Activated CD4-positive, CD25-positive, alpha-beta regulatory T cell treated with anti-CD3 and anti-CD28 coated beads, Interleukin-2, amount 50 U/mL, for 72 hours (primary cell): ENCODE measurements around the gene MUL1.

Experiments
- DNase-seq: peaks from one replicate; pipeline ENCODE4 v3.0.0; 2021

MUL1 gene

DNA sequence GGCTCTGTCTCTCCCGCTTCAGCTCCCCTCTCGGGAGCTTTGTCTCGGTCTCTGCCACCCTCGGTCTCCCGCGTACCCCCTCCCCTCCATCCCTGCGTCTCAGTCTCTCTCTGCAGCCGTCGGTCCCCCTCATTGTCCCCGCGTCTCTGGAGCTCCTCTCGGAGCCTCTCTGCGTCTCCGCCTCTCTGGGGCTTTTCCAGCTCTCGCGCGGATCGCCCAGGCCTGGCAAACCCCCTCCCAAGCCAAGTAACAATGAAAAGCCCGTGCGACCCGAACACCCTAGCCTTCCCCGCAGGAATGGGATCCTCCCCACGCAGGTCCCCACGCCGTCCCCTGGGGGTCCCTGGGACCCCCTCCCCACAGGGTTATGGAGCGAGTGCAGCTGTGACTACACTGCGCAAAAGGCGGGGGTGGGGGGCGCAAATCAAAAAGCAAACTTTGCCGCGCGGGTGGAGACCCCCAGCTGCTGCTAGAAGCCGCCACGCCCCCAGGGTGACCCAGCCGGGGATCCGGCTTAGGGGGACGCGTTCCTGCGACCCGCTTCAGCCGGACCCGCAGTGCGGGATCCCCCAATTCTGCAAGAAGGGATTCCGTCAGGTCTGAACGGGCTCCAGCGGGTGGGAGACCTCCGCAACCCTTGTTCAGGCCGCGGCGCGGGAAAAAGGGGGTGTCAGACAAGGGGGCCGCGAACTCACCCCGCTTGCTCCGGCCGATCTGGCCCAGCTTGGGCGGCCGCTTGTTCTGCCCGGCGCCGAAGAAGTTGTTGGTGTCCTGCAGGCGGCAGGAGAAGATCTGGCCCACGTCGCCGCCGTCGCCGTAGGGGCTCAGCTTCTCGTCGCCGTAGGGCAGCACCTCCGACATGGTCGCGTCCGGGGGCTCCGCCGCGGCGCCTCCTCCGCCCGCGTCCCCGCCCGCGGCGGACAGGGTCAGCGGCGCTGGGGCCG, 23.2 kb downstream of the MUL1 start:
- no peak for DNase-seq

DNA sequence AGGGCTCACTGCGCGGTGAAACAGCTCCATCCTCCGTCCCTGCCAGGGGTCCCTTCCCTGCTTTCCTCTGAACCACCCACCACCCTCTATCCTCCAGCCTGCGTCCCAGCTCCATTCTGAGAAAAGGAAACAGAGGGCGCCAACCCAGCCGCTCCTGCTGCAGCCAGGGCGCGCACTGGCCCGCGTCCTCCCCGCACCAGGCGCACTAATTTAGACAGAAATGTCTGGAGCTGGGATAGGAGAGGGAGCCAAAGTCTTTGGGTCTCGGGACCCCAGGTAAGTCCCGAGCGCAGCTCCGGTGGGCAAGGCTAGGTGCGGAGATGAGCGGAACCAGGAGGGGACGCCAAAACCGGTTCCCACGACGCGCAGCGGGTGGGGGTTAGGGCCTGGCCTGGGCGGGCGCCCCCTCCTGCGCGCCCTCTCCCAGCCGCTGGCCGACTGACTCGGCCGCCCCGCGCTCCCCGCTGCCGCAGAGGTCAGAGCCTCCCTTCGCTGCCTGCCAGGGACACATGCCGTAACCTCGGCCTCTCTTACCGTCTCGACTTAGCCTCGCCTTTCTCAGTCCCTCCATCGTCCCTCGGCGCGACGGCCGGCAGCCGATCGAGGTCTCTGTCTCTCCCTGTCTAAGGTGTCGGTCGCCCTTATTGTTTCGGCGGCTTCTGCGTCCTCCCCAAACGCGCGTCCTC, 24.0 kb downstream of the MUL1 start:
- no peak for DNase-seq

DNA sequence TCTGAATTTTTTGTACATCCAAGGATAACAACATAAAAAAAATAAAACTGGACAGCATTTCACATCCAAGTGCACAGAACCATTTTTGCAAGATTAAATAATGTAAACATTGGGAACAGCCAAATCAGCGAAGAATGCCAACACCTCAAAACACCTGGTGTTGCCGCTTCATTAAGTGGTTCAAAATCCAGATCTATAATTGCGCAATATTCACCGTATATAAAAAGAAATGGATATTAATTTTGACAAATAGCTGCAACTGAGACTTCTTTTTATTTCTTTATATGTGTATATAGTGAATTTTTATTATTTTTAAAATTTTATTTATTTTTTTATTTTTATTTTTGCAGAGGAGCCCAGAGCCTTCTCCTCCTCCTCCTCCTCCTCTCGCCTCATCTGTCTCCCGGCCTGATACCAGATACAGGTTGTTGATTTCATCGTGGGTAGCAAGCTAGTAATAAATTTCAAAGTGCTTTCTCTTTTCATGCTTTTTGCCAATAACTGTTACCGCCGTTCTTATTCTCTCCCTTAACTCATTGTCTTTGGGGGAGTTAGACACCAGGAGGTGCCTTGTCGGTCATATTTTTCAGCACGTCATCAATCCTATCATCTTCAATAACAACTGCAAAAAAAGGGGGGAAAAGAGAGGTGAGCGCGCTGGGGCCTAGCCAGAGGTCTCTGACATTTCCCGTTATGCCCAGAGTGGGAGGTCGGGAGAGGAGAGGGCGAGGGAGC, 24.7 kb downstream of the MUL1 start:
- no peak for DNase-seq

DNA sequence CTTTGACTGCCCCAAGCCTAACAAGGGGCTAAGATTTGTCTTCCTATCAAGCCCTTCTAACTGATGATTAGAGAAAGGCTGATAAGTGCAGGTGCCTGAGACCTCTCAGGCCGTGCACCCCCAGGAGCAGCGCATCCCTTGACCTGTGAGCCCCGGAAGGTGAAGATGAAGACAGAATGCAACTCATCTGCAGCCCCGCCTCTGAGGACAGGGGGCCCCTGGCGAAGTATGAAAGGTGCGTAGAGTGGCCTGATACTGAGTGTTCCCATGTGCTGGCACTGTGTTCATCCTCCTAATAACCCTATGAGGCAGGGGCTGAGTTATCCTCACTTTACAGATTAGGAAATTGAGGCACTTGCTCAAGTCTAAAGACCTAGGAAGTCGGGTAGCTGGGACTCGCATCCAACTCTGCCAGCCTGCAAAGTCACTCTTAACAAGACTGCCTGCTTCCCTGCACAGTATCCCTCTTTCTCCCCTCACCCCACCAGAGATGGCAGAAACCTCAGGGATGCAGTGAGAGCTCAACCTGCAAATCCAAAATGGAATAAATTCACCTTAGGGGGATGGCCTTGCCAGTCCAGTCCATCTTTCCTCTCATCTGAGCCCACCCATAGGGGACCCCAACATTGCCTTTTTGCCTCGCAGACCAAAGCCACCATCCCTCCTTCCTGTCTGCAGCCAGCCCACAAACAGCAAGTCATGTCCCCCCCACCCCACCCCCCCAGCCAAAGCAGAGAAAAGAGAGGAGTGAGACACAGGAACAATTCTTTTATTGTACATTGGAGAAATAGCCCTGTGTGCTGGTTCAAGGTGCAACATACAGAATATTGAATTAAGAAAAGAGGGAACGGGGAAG, 26.1 kb downstream of the MUL1 start:
- DNase-seq = no peak

DNA sequence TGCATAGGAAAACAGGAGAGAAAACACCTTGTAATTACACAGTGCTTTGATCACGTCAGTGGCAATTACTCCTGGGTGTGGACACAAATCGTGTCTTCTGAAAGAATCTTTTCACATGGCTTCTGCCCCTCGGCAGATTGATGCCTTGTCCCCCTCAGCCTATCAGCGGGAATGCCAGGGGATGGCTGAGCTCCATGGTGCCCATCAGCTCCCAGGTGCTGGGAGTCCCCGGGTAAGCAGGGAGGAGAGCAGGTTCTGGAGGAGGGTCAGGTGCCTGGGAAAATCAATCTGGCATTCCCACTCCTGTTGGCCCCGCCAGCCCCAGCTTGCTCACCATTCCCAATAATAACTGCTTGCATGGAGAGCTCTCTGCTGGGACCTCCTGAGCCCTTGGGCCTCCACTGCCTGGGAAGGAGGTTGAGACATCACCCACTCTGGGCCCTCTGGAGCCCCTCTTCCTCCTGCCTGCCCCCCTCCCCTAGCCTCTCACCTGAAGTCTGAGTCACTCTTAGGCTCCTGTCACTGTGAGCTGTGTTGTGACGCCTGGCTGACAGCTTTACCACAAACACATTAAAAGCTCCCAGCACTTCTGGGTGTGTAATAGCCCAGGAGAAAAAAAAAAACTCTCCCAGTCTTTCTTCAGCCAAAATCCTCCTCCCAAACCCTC, 26.9 kb downstream of the MUL1 start:
- no peak for DNase-seq

DNA sequence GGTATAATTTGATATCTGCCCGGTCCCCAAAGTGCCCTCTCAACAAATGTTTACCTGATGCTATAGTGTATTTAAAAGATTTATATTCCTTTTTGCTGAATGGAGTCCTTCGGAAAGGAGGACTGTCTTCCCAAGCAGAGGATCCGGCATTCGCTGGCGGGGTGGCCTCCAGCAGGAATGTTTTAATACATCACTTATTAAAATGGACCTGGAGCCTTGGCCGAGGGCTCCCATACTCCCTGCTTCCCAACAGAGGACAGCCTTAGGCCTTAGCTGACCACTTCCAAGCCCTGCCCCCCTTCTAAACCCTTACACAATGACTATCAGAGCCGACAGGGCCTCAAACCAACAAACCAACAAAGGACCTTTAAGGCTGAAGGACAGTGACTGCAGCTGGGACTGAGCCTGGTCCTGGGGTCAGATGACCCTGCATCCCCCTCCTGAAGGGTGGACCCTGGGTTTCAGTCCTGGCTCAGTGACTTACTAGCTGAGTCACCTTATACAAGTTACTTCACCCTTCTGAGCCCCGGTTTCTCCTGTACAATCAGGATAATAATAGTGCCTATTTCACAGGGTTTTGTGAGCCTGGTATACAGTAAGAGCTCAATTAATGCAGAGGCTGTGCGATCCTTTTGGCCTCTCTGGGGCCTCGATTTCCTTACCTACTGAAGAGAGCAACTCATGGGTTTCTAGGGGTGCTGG, 27.6 kb downstream of the MUL1 start:
- DNase-seq = no peak

DNA sequence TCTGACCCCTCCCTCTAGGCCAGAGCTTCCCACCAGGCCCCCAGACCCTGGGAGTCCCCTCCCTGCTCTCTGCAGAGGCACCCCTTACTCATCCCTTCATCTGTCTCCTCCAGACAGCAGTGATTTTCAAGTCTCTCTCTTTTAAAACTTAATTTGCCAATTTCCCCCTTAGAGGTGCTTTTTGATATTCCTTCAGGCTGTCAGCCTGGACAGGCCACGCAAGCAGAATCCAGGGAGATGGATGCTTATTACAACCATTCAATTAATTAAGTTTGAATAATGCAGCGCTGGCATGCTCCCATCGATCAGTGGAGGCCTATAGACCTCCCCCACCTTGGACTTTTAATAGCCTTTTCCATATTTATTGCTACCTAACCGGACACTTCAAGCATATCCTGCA, 28.1 kb downstream of the MUL1 start:
- no peak for DNase-seq

DNA sequence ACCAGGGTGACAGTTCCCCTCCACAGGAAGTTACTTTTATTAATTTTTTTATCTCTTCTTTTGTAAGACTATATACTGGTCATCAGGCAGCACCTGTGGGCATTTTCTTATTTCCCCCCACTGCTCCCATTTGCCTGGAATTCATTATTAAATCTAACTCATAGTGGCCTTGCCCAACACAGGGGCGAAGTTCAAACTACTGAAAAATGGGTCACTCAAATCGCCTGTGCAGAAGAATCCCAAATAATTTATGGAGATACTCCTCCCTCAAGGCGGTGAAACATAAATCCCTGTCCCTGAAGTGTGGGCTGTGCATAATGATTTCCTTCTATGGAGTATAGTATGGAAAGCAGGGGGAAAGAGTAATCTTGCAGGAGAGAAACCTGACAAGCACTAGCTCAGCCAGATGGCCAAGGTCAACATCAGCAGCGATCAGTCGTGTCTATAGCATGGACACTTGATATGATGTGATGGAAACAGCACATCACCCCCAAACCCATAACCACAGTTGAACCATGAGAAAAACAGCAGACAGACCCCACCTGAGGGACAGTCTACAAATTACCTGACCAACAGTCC, 29.8 kb downstream of the MUL1 start:
- DNase-seq = no peak

DNA sequence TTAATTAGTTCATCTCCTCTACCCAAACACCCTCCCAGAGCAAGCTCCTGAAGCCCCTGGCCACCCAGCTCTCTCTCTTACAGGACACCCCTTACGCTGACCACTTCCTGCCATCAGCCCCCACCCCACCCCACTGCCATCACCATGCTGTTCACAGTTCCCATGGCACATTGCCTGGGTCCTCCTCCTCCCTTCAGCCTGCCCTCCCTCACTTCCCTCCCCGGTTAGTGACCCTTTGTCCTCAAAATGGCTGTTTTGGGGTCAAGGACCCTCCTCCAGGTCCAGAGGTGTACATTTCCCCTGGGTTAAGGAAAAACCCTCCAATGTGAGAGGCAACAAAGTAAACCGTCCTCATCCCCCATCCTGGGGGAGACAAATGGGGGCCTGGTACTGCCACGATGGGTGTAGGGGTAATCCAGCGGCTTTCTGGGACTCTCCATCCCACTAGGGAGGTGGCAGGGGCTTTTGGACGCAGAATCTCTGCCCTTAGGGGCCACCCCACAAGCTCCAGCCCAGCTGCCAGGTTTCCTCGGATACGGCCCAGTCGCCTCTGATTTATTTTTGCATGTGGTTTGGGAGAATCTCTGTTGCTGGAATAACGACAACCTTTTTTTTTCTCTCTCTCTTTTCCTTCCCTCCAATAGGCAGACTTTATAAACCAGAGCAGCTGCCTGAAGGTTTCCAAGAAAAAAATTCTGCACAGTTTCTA, 30.4 kb downstream of the MUL1 start:
- DNase-seq = no peak

DNA sequence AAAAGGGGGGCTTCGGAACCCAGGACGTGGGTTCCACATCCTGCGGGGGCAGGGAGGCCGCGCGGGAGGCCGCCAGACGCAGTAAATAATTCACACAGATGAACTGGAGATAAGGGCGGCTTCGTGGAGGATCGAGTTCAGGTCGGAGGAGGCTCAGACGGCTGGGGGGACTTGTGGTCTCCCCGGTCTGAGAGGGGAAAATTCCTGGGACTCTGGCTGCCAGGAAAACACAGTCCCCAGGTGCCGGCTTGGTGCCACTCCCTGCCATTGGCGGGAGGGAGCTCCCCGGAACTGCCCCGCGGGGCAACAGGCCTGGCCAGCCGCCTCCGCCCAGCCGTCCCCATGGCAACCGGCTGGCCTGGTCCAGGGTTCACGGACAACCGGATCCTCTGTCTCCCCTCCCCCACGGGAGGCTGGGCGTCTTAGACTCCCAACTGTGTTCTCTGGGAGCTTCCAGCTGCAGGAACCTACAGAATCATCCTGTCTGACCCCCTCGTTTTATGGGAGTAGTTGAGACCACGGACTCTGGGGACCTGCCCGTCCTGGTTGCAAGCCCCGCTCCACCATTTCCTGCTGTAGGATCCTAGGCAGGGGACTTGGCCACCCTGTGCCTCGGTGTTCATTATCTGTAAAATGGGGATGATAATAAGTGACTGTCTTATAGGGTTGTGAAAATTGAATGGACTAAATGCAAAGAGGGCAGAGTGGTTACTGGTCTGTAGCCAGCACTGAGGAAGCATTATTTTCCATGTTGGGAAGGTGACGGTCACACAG, 31.5 kb downstream of the MUL1 start:
- DNase-seq = no peak

DNA sequence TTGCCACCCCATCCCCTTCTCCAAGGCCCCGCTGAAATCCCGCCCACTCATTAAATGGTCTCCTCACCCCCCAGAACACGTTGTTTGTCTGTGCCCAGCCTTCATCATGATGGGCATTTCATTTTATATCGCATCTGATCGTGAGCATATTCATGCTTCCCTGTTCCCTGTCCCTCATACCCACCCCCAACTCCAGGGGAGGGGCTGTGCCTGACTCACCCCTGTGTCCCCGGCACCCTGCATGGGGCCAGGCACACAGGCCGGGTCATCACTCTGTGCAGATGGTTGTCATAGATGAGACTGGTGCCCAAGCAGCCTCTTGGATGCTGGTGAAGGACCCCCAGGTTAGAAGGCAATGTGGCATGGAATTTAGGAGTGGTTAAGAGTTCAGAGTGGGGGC, 33.0 kb downstream of the MUL1 start:
- DNase-seq = no peak

DNA sequence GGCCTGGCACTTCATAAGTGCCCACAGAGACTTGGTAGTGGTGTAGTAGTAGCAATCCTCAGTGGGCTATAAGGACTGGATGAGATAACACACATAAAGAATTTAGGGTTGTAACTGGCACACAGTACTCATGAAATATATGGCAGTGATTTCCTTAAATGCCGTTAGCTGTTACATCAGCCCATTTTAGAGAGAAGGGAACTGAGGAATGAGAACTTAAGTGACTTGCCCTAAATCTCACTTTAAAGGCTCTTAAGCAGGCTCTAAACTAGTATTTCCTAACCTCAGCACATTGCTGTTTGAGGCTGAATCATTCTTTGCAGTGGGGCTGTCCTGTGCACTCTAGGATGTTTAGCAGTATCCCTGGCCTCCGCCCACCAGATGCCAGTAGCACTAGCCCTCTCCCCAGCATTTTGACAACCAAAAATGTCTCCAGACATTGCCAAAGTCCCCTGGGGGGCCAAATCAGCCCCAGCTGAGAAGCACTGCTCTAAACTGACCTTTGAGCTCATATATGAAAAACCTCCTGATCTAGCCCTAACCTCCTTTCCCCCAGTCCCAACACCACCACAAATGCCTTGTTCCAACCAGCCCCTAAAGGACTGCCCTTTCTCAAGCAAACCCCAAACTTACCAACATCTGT, 33.5 kb downstream of the MUL1 start:
- DNase-seq = no peak

DNA sequence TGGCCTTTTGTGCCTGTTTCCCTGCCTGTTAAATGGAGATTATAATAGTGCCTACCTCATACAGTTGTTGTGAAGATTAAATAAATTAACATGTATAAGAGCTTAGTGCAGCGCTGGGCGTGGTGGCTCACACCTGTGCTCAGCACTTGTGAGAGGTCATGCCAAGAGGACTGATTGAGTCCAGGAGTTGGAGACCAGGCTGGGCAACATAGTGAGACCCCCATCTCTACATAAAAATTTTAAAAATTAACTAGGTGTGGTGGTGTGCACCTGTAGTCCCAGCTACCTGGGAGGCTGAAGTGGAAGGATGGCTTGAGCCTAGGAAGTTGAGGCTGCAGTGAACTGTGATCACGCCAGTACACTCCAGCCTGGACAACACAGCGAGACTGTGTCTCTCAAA, 34.1 kb downstream of the MUL1 start:
- DNase-seq = no peak

DNA sequence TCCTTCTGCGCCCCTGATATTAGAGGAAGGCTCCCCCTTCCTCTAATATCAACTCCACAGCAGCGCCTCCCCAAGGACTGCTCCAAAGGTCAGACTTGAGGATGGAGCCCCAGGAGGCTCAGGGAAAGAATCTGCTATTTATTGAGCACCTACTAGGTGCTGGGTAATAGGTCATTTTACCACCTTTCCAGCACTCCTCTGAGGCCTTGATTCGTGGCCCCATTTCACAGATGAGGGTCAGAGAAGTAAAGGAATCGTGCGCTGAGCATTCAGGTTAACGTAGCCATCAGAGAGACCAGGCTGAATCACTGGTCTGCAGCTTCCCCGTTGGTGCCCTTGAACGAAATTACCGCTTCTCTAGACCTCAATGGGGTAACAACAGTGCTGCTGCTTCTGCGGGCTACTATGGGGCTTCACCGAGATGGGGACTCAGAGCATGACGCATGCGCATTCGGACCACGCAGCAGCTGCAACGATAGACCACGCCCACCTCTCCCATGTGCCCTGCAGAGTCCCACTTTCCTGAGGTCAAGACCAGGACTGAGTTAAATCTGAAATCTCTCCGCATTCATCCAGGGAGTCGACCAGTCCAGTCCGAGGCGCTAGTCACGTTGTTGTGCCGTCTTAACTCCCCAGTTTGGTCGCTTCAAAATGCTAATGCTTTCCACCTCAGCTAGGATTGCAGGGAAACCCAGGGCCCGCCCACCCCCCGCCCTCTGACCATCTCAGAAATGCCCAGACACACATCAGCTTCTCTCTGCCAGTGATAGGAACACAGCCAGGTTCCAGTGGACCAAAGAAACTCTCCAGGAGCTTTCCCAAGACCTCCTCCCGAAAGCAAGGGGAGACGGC, 34.9 kb downstream of the MUL1 start:
- DNase-seq = no peak

DNA sequence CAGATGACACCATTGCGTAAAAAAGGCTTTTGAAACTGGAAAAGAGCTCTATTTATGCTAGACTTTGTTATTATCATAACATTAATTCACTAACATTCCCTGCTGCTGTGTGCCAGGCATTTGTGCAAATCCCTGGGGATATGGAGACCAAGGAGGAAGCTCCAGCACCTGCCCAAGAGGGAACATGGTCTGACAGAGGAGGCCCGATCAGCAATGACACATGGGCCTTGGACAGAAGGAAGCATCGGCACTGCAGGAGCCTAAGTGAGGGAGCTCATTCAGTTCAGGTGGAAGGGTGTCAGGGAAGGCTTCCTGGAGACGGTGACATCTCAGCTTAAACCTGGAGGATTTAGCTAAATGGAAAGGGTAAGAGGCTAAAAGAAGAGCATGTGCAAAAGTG, 35.8 kb downstream of the MUL1 start:
- no peak for DNase-seq

DNA sequence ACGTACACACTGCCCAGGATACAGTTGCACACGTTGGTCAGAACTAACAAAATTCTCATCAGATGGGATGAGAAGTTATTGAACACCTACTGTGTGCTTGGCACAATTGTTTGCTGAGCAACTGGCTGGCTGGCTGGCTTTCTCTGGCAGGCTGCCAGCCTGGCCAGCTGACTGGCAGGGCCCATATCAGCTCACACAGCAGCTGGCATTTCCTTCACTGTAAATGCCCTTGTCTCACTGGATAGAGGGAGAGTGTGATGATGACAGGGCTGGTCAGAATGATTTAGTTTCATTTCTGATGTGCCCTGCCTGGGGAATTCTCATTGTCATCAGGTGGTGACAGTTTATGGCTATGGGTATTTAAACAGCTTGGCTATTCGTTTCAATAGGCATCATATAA, 37.8 kb downstream of the MUL1 start:
- DNase-seq = no peak

DNA sequence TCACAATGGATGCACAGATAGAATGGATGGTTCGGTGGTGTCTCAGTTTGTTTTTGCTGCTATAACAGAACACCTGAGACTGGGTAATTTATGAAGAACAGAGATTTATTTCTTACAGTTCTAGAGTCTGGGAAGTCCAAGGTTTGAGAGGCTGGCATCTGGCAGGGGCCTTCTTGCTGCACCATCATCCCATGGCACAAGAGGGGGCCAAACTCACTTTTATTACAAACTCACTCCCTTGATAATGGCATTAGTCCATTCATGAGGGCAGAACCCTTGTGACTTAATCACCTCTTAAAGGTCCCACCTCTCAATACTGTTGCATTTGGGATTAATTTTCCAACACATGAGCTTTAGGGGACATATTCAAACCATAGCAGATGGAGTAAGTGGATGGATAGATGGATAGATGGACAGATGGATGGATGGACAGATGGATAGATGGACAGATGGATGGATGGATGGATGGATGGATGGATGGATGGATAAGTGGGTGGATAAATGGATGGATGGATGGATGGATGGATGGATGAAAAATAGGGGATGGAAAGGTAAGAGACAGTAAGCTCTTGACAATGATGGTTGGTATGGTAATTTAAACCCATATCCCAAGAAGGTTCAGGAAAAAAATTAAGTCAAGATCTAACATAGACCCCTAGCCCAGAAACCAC, 38.4 kb downstream of the MUL1 start:
- no peak for DNase-seq

DNA sequence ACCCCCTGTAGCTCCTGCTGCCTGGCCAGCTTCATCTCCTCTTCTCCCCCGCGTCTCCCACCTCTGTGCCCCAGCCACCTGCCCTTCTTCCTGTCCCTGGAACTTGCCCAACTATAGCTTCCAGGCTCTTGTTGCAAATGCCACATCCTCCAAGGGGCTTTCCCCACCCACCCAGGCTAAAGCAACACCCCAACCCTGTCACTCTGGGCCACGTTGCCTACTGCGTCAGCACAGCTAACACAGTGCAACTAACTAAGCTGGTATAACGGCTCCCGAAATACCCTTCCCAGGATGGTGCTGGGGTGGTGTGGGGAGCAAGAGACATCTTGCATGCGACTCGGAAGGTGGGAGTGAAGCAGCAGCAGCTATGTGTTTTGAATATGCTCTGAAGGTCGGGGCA, 41.7 kb downstream of the MUL1 start:
- no peak for DNase-seq
